ENCODE measurements around the gene CDCA3. TPM values are rescaled to one million over a fixed set of nuclear protein-coding genes. Genes with fewer than 3 reads are reported as not detected.

The CDCA3 gene
- total and polyA plus RNA-seq, 2 of the 13 experiments (the other 11 are each of a cell fraction or from before 2014, with no cell fraction given), result 32.7 to 56.5 TPM

GRCh38 chr12:6872073-6873048 is 21.3 kb upstream of the CDCA3 start (continued):
- TF ChIP-seq THAP7 (CRISPR knock-in tag; IDR thresholded peaks at IDR 0.05) (no peak), CREB1 (IDR thresholded peaks at IDR 0.05) (no peak), CREB1 (CRISPR knock-in tag; IDR thresholded peaks at IDR 0.05) (no peak), ZSCAN12 (CRISPR knock-in tag; IDR thresholded peaks at IDR 0.05) (peak; percentile 75; the same call in 1 of the 2 replicates), RFX1 (IDR thresholded peaks at IDR 0.05) (no peak), ZNF7 (CRISPR knock-in tag; IDR thresholded peaks at IDR 0.05) (no peak; the same call in 1 of the 2 replicates), NAIF1 (CRISPR knock-in tag; IDR thresholded peaks at IDR 0.05; ENCODE audit: borderline replicate concordance) (no peak), ZNF276 (CRISPR knock-in tag; IDR thresholded peaks at IDR 0.05; ENCODE audit: low read depth) (no peak), ZNF777 (CRISPR knock-in tag; IDR thresholded peaks at IDR 0.05) (peak; percentile 38; the same call in 1 of the 2 replicates), SMYD3 (CRISPR knock-in tag; IDR thresholded peaks at IDR 0.05) (peak; percentile 77; the same call in 1 of the 2 replicates), ZNF678 (CRISPR knock-in tag; IDR thresholded peaks at IDR 0.05) (no peak), RAD51 (IDR thresholded peaks at IDR 0.05; ENCODE audit: borderline replicate concordance) (no peak), MAX (IDR thresholded peaks at IDR 0.05) (peak; percentile 89), PCBP2 (optimal IDR thresholded peaks at IDR 0.05; ENCODE audit: low read depth, low read length, poor library complexity, severe bottlenecking) (no peak), MTF1 (CRISPR knock-in tag; IDR thresholded peaks at IDR 0.05) (no peak), ZNF317 (CRISPR knock-in tag; IDR thresholded peaks at IDR 0.05) (no peak), FUBP1 (CRISPR knock-in tag; IDR thresholded peaks at IDR 0.05; ENCODE audit: borderline replicate concordance) (no peak), POLR2AphosphoS2 (IDR thresholded peaks at IDR 0.05; ENCODE audit: low read depth, low read length) (no peak; the same call in 1 of the 2 replicates), MAZ (IDR thresholded peaks at IDR 0.05; ENCODE audit: borderline replicate concordance, low read depth, low read length) (peak; percentile 76; the same call in 1 of the 2 replicates), MAZ (CRISPR knock-in tag; IDR thresholded peaks at IDR 0.05; ENCODE audit: low read depth) (peak; percentile 62), PRPF4 (IDR thresholded peaks at IDR 0.05; ENCODE audit: low read depth, low read length, poor library complexity, severe bottlenecking) (no peak), TIGD3 (CRISPR knock-in tag; IDR thresholded peaks at IDR 0.05; ENCODE audit: borderline replicate concordance) (no peak), FLYWCH1 (CRISPR knock-in tag; IDR thresholded peaks at IDR 0.05) (no peak)

Data from HepG2 (cell line).